Vagina (tissue), 2 donors: Measurements from ENCODE around the gene CATSPERD.
"Not testable (repeated sequence)": the region's sequence is repeated elsewhere in the genome, so short reads cannot be mapped to it uniquely, and the experiment has no call there.

Experiments
- CTCF ChIP-seq, 3 experiments: fragments of 450-650 bp in 2 of 3; fragments of 200-600 bp in 1 of 3; sonication (generic) in 1 of 3; IDR thresholded peaks; one replicate each; pipeline ENCODE4 v1.5.1; 2017 to 2019; ENCODE audit warnings: antibody characterized with exemption in 3 of 3, mild to moderate bottlenecking in 2 of 3, moderate library complexity in 2 of 3
- POLR2A ChIP-seq, 2 donors: fragments of 450-650 bp; IDR thresholded peaks; one replicate each; pipeline ENCODE4 v1.6.1; 2017; ENCODE audit warnings: antibody characterized with exemption in 2 of 2, mild to moderate bottlenecking in 2 of 2, moderate library complexity in 2 of 2

- TF ChIP-seq CTCF, POLR2A (IDR thresholded peaks at IDR 0.05): not testable (repeated sequence)
Observed at GRCh38 chr19:5702053-5702410, 18.4 kb upstream of the CATSPERD start.
